Esophagus (tissue), 2 donors: ENCODE measurements around the gene ITGAL. TPM values are rescaled to one million over a fixed set of nuclear protein-coding genes. Genes with fewer than 3 reads are reported as not detected.
A peak's percentile ranks its signal among the peaks of the same experiment; 100 is the strongest.
"Not testable (repeated sequence)": the region's sequence is repeated elsewhere in the genome, so short reads cannot be mapped to it uniquely, and the experiment has no call there.

Experiments used
- H3K27ac ChIP-seq, 2 donors: one replicate each; pipeline ENCODE4 v1.5.1; 2013; ENCODE audit warnings: low read depth in 2 of 2, mild to moderate bottlenecking in 2 of 2, inconsistent platforms in 1 of 2, low read length in 1 of 2, moderate library complexity in 1 of 2
- H3K27me3 ChIP-seq, 2 donors: one replicate each; pipeline ENCODE4 v1.6.1; 2013; ENCODE audit warnings: low read length in 2 of 2, control low read depth in 1 of 2, mild to moderate bottlenecking in 1 of 2; ENCODE audit not compliant: insufficient read depth in 2 of 2, control insufficient read depth in 1 of 2
- H3K36me3 ChIP-seq, 2 donors: one replicate each; pipeline ENCODE4 v1.6.1; 2013; ENCODE audit warnings: low read length in 1 of 2; ENCODE audit not compliant: control insufficient read depth in 2 of 2, insufficient read depth in 2 of 2
- H3K4me1 ChIP-seq, 2 donors: one replicate each; pipeline ENCODE4 v1.6.1; 2013; ENCODE audit warnings: low read length in 1 of 2; ENCODE audit not compliant: control insufficient read depth in 2 of 2, insufficient read depth in 2 of 2
- H3K4me3 ChIP-seq, 2 donors: one replicate each; pipeline ENCODE4 v1.5.1; 2013; ENCODE audit warnings: low read length in 2 of 2, mild to moderate bottlenecking in 2 of 2, low read depth in 1 of 2, moderate library complexity in 1 of 2
- H3K9me3 ChIP-seq, 2 donors: one replicate each; pipeline ENCODE4 v1.6.1; 2013; ENCODE audit warnings: mild to moderate bottlenecking in 2 of 2, low read depth in 1 of 2, low read length in 1 of 2, moderate library complexity in 1 of 2; ENCODE audit not compliant: control insufficient read depth in 2 of 2, insufficient read depth in 1 of 2
- WGBS, 2 donors: extraction: QIAGEN DNeasy Blood & Tissue Kit; methylation state at CpG; one replicate each; pipeline ENCODE4 v1.1.7; 2013; 5-methylcytosine and 5-hydroxymethylcytosine counted together
- polyA plus RNA-seq, 2 donors: library from polyadenylated mRNA; stranded (reverse); fragments of 200-250 nt; gene quantifications; one replicate each; pipeline ENCODE4 v1.2.3, GENCODE V29; 2013
- donor health status: healthy with polysubstance abuse.
- donor health status: Bipolar disorder and iron deficiency.

ITGAL gene
- polyA plus RNA-seq, 2 donors, result 2.2 to 2.5 TPM

GRCh38 chr16:30457256-30457655 is 15.3 kb upstream of the ITGAL start:
- Histone ChIP-seq H3K36me3 (no peaks in the 10 kb centered on the region), H3K4me3 (no peak overlapping the region), H3K27me3 (no peaks in the 10 kb centered on the region), H3K9me3 (no peaks in the 10 kb centered on the region), H3K27ac (no peak overlapping the region), H3K4me1 (no peaks in the 10 kb centered on the region)
- WGBS, 2 donors, result 86 to 94% methylated on average over 1 of the region's 1 CpG

GRCh38 chr16:30457743-30458560 is 14.6 kb upstream of the ITGAL start:
- Histone ChIP-seq H3K27ac (no peak overlapping the region), H3K27me3 (no peaks in the 10 kb centered on the region), H3K4me1 (no peaks in the 10 kb centered on the region), H3K9me3 (no peaks in the 10 kb centered on the region), H3K36me3 (no peaks in the 10 kb centered on the region), H3K4me3 (no peak overlapping the region)
- 89 to 91% methylated on average over 16 of the region's 16 CpGs for WGBS, 2 donors

GRCh38 chr16:30458561-30459394 is 13.8 kb upstream of the ITGAL start:
- Histone ChIP-seq H3K4me3 (no peak overlapping the region), H3K27ac (no peak overlapping the region), H3K27me3 (no peaks in the 10 kb centered on the region), H3K9me3 (no peaks in the 10 kb centered on the region), H3K36me3 (no peaks in the 10 kb centered on the region), H3K4me1 (no peaks in the 10 kb centered on the region)
- WGBS, 2 donors, result 70 to 74% methylated on average over 22 of the region's 22 CpGs

GRCh38 chr16:30459456-30459855 is 13.1 kb upstream of the ITGAL start:
- WGBS, 2 donors, result 83 to 87% methylated on average over 11 of the region's 11 CpGs
- Histone ChIP-seq H3K4me3 (no peak overlapping the region), H3K27me3 (no peaks in the 10 kb centered on the region), H3K36me3 (no peaks in the 10 kb centered on the region), H3K4me1 (no peaks in the 10 kb centered on the region), H3K9me3 (no peaks in the 10 kb centered on the region), H3K27ac (no peak overlapping the region)

GRCh38 chr16:30461426-30461825 is 11.1 kb upstream of the ITGAL start:
- H3K4me1 ChIP-seq, H3K4me3 ChIP-seq, H3K9me3 ChIP-seq, H3K27ac ChIP-seq, H3K36me3 ChIP-seq, H3K27me3 ChIP-seq: not testable (repeated sequence)
- WGBS, 2 donors, result 86 to 89% methylated on average over 5 of the region's 5 CpGs

- H3K9me3 ChIP-seq, result no peaks in the 10 kb centered on the region
- H3K4me1 ChIP-seq, result no peaks in the 10 kb centered on the region
- H3K27me3 ChIP-seq, result no peaks in the 10 kb centered on the region
- no peak overlapping the region for H3K4me3 ChIP-seq
- 91 to 92% methylated on average over 7 of the region's 7 CpGs for WGBS, 2 donors
- H3K36me3 ChIP-seq, result no peaks in the 10 kb centered on the region
- no peak overlapping the region for H3K27ac ChIP-seq
Observed at GRCh38 chr16:30464078-30464477, 8.5 kb upstream of the ITGAL start.

- 72 to 78% methylated on average over 3 of the region's 3 CpGs for WGBS, 2 donors
- H3K4me3 ChIP-seq, result no peak overlapping the region
- H3K27me3 ChIP-seq, result no peaks in the 10 kb centered on the region
- no peaks in the 10 kb centered on the region for H3K36me3 ChIP-seq
- H3K9me3 ChIP-seq, result no peaks in the 10 kb centered on the region
- H3K27ac ChIP-seq, result no peak overlapping the region
- H3K4me1 ChIP-seq, result no peaks in the 10 kb centered on the region
Observed at GRCh38 chr16:30470170-30470512, 2.4 kb upstream of the ITGAL start.

GRCh38 chr16:30470632-30470995 is 1.9 kb upstream of the ITGAL start:
- no peak overlapping the region for H3K27ac ChIP-seq
- no peaks in the 10 kb centered on the region for H3K27me3 ChIP-seq

GRCh38 chr16:30473231-30474073 is 910 bp downstream of the ITGAL start:
- Histone ChIP-seq H3K27ac (peak overlapping the region; percentile 19 to 48), H3K4me1 (no peaks in the 10 kb centered on the region), H3K4me3 (peak overlapping the region; percentile 23 to 36), H3K9me3 (no peaks in the 10 kb centered on the region), H3K36me3 (no peaks in the 10 kb centered on the region), H3K27me3 (no peaks in the 10 kb centered on the region)
- WGBS, 2 donors, result 64% methylated on average over 17 to 19 of the region's 19 CpGs

More at GRCh38 chr16:30470632-30470995, 1.9 kb upstream of the ITGAL start:
- H3K36me3 ChIP-seq, result no peaks in the 10 kb centered on the region
- H3K4me3 ChIP-seq, result no peak overlapping the region
- no peaks in the 10 kb centered on the region for H3K9me3 ChIP-seq
- WGBS, 2 donors, result 78 to 84% methylated on average over 8 of the region's 8 CpGs
- H3K4me1 ChIP-seq, result no peaks in the 10 kb centered on the region
